Measurements from ENCODE around the gene PLK2.

PLK2 gene

GRCh38 chr5:58458141-58458742, 1.6 kb downstream of the PLK2 start:
- DNase-seq (ENCODE audit: low read depth) = no peak
- TF ChIP-seq, protein P1, sequence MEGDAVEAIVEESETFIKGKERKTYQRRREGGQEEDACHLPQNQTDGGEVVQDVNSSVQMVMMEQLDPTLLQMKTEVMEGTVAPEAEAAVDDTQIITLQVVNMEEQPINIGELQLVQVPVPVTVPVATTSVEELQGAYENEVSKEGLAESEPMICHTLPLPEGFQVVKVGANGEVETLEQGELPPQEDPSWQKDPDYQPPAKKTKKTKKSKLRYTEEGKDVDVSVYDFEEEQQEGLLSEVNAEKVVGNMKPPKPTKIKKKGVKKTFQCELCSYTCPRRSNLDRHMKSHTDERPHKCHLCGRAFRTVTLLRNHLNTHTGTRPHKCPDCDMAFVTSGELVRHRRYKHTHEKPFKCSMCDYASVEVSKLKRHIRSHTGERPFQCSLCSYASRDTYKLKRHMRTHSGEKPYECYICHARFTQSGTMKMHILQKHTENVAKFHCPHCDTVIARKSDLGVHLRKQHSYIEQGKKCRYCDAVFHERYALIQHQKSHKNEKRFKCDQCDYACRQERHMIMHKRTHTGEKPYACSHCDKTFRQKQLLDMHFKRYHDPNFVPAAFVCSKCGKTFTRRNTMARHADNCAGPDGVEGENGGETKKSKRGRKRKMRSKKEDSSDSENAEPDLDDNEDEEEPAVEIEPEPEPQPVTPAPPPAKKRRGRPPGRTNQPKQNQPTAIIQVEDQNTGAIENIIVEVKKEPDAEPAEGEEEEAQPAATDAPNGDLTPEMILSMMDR (conservative IDR thresholded peaks at IDR 0.05; ENCODE audit: control insufficient read depth, insufficient read depth, low read depth, low read length) = no peak
- peak overlapping the region; percentile 71 for H3K4me3 ChIP-seq (ENCODE audit: control insufficient read depth, low read depth, low read length)

DNA sequence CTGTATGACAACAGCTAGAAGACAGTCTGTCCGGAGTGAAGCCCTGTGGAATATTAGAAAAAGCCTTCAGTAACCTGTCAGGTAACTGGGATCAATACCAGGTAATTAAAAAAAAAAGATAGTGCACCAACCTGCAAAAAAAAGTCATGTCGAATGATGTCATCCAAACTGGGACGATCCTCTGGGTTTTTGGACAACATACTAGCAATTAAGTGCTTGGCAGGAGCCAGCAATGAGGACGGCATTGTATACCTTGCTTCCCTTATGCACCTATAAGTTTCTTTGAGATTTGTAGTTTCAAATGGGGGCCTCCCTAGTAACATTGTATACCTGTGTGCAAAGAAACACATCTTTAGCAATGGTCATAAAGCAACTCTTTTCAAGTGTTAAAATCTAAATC, 2.8 kb downstream of the PLK2 start:
- no peak overlapping the region for H3K4me3 ChIP-seq (ENCODE audit: control insufficient read depth, low read depth, low read length)
- TF ChIP-seq, protein P1 (conservative IDR thresholded peaks at IDR 0.05; ENCODE audit: control insufficient read depth, insufficient read depth, low read depth, low read length) = no peak
- DNase-seq (ENCODE audit: low read depth) = no peak

- no peak for DNase-seq (ENCODE audit: low read depth)
- no peak overlapping the region for H3K4me3 ChIP-seq (ENCODE audit: control insufficient read depth, low read depth, low read length)
- TF ChIP-seq, protein P1 (conservative IDR thresholded peaks at IDR 0.05; ENCODE audit: control insufficient read depth, insufficient read depth, low read depth, low read length) = no peak
These were observed 3.4 kb downstream of the PLK2 start for GRCh38 chr5:58456486-58456885.

DNA sequence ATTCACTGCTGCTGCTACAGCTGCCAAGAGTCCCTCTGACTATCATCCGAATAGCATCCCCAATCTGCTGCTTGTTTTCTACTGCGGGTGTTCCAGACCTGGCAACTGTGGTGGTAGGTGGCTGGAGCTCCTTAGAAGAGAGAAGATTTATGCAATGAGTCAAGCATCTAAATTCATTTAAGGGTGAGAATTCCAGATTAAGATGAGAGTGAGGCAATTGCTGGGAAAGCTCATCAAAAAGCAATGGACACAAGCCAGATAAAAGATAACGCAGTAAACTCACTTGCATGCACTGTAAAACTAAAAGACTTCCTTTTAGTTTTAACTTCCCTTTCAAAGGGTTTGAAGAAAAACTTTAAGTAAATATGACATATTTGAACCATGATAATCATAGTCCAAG, 3.9 kb downstream of the PLK2 start:
- no peak for DNase-seq (ENCODE audit: low read depth)
- TF ChIP-seq, protein P1 (conservative IDR thresholded peaks at IDR 0.05; ENCODE audit: control insufficient read depth, insufficient read depth, low read depth, low read length) = no peak
- no peak overlapping the region for H3K4me3 ChIP-seq (ENCODE audit: control insufficient read depth, low read depth, low read length)

DNA sequence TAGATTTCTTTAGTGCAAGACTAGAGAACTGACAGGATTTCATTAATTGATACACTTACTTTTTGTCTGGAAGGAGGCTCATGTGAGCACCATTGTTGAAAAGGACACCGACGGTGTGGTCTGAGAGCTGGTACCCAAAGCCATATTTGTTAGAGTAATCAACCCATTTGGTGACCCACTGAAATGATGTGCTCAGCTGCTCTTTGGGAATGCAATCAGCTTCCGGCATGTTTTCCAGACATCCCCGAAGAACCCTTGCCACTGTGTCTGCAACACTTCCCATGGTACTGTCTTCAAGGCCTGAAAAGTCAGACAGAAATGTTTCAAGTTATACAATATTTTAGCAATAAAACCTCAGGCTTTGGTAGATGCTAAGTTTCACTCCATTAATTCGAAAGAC, 4.4 kb downstream of the PLK2 start:
- no peak for DNase-seq (ENCODE audit: low read depth)

GRCh38 chr5:58455066-58455465, 4.8 kb downstream of the PLK2 start:
- H3K4me3 ChIP-seq (ENCODE audit: control insufficient read depth, low read depth, low read length) = no peak overlapping the region
- TF ChIP-seq, protein P1 (conservative IDR thresholded peaks at IDR 0.05; ENCODE audit: control insufficient read depth, insufficient read depth, low read depth, low read length) = no peak
- DNase-seq (ENCODE audit: low read depth) = peak; percentile 73

More for the DNA sequence above, 4.4 kb downstream of the PLK2 start:
- TF ChIP-seq, protein P1 (conservative IDR thresholded peaks at IDR 0.05; ENCODE audit: control insufficient read depth, insufficient read depth, low read depth, low read length) = no peak
- no peak overlapping the region for H3K4me3 ChIP-seq (ENCODE audit: control insufficient read depth, low read depth, low read length)

DNA sequence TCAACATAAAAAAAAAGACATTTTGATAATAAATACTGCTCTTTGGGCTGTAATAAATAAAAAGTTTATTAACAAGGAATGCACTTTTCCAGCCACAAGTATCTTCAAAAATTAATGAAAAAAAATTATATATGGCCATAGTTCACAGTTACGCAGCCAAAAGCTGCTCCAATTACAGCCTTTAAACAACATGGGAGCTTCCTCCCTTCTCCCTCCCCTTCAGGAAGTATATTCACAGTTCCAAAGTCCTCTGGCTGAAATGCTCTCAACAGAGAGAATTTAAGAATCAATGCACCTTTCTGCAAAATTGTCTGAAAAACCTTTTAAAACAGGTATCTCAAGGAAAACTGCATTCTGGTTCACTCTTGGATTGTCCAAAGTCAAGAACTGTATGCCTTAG, 5.9 kb downstream of the PLK2 start:
- TF ChIP-seq, protein P1 (conservative IDR thresholded peaks at IDR 0.05; ENCODE audit: control insufficient read depth, insufficient read depth, low read depth, low read length) = no peak
- H3K4me3 ChIP-seq (ENCODE audit: control insufficient read depth, low read depth, low read length) = no peak overlapping the region
- DNase-seq (ENCODE audit: low read depth) = no peak

Measured in fibroblast of mammary gland (primary cell).